GM10847 (cell line): ENCODE results near the gene ZNF558.

Experiments used
- POLR2A ChIP-seq: IDR thresholded peaks from 2 replicates; pipeline ENCODE4 v1.6.1; 2011; ENCODE audit not compliant: insufficient read length; ENCODE audit errors: extremely low read depth

Gene ZNF558

DNA sequence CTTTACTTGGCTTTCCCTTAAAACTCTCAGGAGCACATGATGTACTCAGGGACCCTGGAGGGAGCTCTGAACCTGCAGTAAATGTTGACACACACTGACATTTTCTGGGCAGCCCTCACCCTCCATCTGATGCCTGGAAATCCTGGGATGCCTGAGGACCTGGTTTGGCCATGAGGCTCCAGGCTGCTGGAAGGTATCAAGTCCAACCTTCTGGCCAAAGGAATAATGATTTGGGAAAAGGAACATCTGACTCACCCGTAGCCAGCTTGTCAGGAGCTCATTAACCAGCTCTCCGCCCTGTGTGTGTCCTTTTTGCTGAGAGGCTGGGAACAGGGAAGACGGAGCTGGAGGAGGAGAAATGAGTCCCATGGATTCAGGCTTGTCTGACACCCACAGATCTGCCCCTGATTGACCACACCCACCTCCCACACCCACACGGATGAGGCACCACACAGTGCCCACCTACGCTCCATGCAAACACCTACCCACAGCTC is 10.3 kb downstream of the ZNF558 start:
- no peak for TF ChIP-seq POLR2A

DNA sequence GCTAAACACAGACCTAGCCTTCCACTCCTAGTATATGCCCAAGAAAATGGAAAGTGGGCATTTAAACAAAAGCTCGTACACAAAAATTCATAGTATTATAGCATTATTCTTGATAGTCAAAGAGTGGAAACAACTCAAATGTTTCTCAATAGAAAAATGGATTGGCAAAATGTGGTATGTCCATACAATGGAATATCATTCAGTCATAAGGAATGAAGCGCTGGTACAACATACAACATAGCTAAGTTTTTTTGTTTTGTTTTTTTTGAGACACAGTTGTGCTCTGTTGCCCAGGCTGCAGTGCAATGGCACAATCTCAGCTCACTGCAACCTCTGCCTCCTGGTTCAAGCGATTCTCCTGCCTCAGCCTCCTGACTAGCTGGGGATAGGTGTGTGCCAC is 11.9 kb downstream of the ZNF558 start:
- TF ChIP-seq POLR2A = no peak

DNA sequence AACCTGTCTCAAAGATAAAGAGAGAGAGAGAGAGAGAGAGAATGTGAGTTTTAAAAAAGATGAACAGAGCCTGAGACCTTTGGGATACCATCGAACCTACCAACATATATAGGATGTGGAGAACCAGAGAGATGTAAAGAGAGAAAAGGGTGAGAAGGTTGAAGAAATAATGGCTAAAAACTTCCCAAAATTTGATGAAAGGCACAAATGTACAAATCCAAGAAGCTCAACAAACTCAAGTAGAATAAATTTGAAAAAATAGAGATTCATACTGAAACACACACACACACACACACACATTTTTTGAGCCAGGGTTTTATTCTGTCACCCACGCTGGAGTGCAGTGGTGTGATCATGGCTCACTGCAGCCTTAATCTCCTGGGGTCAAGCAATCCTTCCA is 16.3 kb downstream of the ZNF558 start:
- no peak for TF ChIP-seq POLR2A

DNA sequence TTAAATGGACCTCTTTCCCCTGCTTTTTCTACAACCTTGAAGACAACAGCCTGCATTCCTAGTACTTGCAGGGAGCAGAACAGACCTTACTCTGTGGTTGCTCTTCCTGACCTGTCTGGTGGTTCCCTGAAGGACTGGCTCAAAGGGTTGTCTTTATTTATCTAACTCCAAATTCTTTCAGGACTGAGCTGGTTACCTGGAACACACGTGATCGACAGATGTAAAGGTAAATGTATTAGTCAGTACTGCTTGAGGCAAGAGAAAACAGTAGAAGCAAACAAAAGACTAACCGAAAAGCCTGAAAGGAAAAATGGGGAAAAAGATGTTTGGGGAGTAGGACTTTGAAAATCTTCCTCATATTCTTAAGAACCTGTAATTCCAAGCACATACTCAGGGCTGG is 17.9 kb downstream of the ZNF558 start:
- no peak for TF ChIP-seq POLR2A

DNA sequence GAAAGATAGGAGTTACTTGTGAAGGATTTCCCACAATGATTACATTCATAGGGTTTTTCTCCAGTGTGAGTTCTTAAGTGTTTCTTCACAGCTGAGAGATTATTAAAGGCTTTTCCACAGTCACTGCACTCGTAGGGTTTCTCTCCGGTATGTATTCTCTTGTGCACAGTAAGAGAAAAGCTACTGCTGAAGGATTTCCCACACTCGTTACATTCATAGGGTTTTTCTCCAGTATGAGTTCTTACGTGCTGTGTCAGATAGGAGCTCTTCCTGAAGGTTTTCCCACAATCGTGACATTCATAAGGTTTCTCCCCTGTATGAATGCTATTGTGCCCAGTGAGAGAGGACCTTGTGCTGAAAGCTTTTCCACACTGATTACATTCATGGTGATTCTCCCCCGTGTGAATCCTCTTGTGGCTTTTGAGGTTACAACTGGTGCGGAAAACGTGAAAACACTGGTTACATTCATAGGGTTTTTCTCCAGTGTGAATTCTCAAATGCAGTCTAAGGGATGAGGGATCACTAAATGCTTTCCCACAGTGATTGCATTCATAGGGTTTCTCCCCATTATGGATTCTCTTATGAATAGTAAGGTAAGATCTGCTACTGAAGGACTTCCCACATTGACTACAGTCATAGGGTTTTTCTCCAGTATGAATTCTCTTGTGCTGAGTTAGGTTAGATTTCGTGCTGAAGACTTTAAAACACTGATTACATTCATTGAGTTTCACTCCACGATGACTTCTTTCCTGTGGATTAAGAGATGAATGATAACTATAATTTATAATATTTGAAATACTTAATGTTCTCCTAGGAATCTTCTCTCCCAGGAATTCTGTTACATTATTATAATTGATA is 20.6 kb downstream of the ZNF558 start:
- TF ChIP-seq POLR2A = no peak

DNA sequence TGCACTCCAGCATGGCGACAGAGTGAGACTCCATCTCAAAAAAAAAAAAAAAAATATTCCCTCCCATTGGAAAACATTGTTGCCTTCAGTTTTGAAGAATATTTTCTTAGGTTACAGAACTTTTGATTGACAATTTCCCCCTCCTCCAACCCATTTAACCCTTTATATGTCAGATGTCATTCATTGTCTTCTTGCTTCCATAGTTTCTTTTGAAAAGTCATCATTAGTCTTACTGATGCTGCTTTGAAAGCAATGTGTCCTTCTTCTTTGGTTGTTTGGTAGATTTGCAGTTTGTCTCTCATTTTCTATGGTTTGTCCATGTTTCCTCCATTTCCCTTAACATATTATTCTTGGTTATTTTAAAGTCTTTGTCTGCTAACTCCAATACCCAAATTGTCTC is 25.4 kb downstream of the ZNF558 start:
- no peak for TF ChIP-seq POLR2A

DNA sequence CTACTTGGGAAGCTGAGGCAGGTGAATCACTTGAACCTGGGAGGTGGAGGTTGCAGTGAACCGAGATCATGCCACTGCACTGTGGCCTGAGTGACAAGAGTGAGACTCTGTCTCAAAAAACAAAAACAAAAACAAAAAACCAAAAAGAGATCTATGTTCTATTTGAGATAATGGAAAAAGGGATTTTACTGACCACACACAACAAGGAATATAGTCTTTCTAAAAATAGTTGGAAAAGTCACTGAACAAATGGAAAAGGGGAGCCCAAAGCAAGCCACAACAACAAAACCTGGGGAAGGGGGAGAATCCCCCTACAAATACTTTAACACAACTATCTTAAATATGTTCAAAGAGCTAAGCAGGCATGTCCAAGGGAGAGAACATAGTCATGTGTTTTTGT is 37.3 kb downstream of the ZNF558 start:
- TF ChIP-seq POLR2A = no peak
